Effector memory CD8-positive, alpha-beta T cell (primary cell): ENCODE results near the gene NKTR.
A peak's percentile ranks its signal among the peaks of the same experiment; 100 is the strongest.

Experiments
- ATAC-seq: fragments of 150-1000 bp; cut with Tn5 transposase; replicated peaks from 2 replicates; pipeline ENCODE4 v1.10.0; 2021; ENCODE audit warnings: mild to moderate bottlenecking, moderate library complexity
- DNase-seq, 3 experiments: peaks; one replicate each; pipeline ENCODE4 v3.0.0; 2021
- H3K27ac Mint-ChIP-seq, 2 donors: one replicate each; pipeline ENCODE4 v1.8.0; 2022; ENCODE audit warnings: mild to moderate bottlenecking in 2 of 2, mixed read lengths in 2 of 2, moderate library complexity in 2 of 2
- H3K27me3 Mint-ChIP-seq, 2 donors: one replicate each; pipeline ENCODE4 v1.8.0; 2022; ENCODE audit warnings: mixed read lengths in 2 of 2
- H3K36me3 Mint-ChIP-seq: one replicate; pipeline ENCODE4 v1.8.0; 2022; ENCODE audit warnings: mild to moderate bottlenecking, moderate library complexity, mixed read lengths; ENCODE audit not compliant: insufficient read depth
- H3K4me1 Mint-ChIP-seq, 2 donors: one replicate each; pipeline ENCODE4 v1.8.0; 2022; ENCODE audit warnings: low read depth in 2 of 2, mixed read lengths in 2 of 2
- H3K4me3 Mint-ChIP-seq, 2 donors: one replicate each; pipeline ENCODE4 v1.8.0; 2022; ENCODE audit warnings: mild to moderate bottlenecking in 2 of 2, mixed read lengths in 2 of 2, moderate library complexity in 2 of 2
- H3K9me3 Mint-ChIP-seq, 2 donors: one replicate each; pipeline ENCODE4 v1.8.0; 2022; ENCODE audit warnings: mixed read lengths in 2 of 2

NKTR gene

DNA sequence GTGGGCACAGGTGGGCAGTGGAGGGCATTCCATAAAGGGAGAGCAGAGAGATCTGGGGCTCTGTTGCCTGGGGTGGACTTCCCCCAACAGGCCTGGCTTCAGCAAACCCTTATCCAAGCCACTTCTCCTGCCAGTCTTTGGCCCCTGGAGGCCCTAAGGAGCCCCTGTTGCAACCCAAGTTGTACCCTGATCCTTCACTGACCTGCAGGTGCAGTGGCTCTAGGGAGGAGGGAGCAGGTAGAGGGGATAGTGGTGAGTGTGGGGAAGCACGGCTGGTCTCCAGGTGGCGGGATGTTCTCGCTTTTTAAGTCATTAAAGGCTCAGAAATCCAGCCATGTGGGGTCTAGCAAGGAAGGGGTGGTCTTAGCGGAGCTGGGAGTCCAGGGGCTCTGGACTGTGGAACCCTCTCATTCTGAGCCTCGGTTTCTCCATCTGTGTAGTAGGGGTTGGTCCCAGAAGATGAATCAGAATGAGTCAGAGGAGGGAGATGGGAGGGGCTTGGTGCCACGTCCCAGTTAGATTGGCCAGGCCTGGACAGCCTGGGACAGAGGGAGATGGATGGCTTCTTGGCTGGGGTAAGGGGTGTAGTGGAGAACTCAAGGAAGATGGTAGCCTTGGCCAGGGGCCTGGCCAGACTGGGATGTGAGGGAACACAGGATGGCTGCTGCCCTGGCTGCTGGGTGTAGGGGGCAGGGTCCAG lies 55.6 kb downstream of the NKTR start:
- H3K27ac Mint-ChIP-seq = peak overlapping the region; percentile 74 to 89
- ATAC-seq (no peak), DNase-seq (no peak)
- no peak overlapping the region for H3K4me3 Mint-ChIP-seq
- peaks cover 20 to 25% of the 10 kb centered on the region in 2 donors for H3K4me1 Mint-ChIP-seq
- H3K27me3 Mint-ChIP-seq = no peaks in the 10 kb centered on the region
- H3K9me3 Mint-ChIP-seq = no peaks in the 10 kb centered on the region
- peaks cover 8% of the 10 kb centered on the region for H3K36me3 Mint-ChIP-seq

DNA sequence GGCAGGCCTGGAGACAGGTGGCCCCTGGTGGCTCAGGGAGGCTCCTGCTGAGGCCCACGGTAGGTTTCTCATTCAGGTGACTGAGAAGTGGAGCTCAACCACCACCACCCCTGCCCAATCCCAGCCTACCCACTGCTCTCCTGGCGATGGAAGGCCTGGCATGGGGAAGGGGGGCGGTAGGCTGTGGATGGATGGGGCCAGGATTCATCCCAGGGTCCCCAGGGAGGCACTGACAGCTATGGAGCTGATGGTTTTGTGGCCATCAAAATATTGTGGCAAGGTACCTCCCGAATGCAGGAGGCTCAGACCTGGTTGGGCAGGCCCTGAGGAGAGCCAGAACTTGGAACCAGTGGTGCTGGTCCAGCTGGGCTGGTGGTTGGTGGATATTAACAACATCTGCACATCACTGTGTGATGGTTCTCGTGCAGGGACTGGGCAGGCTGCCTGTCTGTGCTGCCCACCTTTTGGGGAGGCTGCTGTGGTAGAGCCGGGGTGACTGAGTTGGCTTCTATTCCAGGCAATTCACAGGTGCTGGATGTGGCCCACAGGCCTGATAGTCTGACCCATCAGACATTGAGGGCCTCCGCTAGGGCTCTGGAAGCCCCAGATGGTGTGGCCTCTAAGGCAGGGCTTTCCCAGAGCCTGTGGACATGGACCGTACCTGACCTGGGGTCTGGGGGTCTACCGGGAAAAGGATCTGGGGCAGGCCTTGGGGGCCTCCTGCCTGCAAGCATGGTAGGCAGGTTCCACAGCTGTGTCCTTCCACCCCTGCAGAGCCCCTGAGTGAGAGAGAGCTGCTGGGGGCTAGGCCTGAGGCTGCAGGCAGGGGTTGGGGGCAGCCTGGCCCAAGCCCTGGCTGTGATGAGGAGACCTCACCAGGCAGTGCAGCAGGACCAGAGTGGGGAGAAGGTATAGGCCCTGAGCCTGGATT lies 56.5 kb downstream of the NKTR start:
- Mint-ChIP-seq H3K27me3 (no peaks in the 10 kb centered on the region), H3K27ac (peak overlapping the region; percentile 74 to 89), H3K4me1 (peaks cover 20 to 25% of the 10 kb centered on the region in 2 donors), H3K36me3 (peaks cover 8% of the 10 kb centered on the region), H3K4me3 (no peak overlapping the region), H3K9me3 (no peaks in the 10 kb centered on the region)
- no peak for ATAC-seq
- DNase-seq = no peak

DNA sequence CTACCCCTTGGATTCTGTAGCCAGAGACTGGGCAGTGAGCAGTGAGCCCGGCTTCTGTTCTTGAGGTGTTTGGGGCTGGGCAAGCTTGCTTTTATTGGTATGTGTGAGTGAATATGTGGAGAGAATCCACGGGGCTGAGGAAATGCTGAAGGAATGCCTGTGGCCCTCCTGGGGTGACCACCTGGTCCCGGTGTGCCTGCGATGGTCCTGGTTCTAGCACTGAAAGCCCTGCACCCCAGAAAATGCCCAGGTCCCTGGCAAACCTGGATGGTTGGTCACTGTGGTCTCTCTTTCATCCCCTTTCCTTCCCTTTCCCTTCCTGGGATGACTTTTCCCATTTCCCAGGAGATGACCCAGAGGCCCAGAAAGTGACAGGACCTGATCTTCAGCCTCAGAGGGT lies 57.2 kb downstream of the NKTR start:
- no peak overlapping the region for H3K4me3 Mint-ChIP-seq
- H3K4me1 Mint-ChIP-seq = peaks cover 18 to 20% of the 10 kb centered on the region in 2 donors
- H3K27me3 Mint-ChIP-seq = no peaks in the 10 kb centered on the region
- peak overlapping the region; percentile 25 to 89 for H3K27ac Mint-ChIP-seq
- no peak for ATAC-seq
- H3K9me3 Mint-ChIP-seq = no peaks in the 10 kb centered on the region
- no peak for DNase-seq
- H3K36me3 Mint-ChIP-seq = peaks cover 2% of the 10 kb centered on the region

DNA sequence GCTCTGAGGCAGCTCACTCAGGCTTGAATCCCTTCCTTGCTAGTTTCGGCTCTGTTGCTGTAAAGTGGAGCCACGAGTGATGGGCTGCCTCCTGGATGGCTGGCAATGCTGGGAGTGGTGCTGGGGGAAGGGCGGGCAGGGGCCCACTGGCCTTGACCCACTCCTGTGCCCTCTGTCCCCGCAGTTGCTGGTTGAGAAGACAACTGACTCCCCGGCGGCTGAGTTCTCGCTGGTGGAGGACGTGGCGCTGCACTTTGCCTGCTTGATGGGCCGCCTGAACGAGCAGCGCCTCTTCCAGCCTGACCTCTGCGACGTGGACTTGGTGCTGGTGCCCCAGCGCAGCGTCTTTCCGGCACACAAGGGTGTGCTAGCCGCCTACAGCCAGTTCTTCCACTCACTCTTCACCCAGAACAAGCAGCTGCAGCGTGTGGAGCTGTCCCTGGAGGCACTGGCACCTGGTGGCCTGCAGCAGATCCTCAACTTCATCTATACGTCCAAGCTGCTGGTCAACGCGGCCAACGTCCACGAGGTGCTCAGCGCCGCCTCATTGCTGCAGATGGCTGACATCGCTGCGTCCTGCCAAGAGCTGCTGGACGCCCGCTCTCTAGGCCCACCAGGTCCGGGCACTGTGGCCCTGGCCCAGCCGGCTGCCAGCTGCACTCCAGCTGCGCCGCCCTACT lies 57.7 kb downstream of the NKTR start:
- Mint-ChIP-seq H3K4me3 (no peak overlapping the region), H3K9me3 (no peaks in the 10 kb centered on the region), H3K27ac (peak overlapping the region in 1 of 2 donors; percentile 53), H3K4me1 (peaks cover 13 to 20% of the 10 kb centered on the region in 2 donors), H3K27me3 (no peaks in the 10 kb centered on the region), H3K36me3 (no peaks in the 10 kb centered on the region)
- no peak for ATAC-seq
- no peak for DNase-seq

DNA sequence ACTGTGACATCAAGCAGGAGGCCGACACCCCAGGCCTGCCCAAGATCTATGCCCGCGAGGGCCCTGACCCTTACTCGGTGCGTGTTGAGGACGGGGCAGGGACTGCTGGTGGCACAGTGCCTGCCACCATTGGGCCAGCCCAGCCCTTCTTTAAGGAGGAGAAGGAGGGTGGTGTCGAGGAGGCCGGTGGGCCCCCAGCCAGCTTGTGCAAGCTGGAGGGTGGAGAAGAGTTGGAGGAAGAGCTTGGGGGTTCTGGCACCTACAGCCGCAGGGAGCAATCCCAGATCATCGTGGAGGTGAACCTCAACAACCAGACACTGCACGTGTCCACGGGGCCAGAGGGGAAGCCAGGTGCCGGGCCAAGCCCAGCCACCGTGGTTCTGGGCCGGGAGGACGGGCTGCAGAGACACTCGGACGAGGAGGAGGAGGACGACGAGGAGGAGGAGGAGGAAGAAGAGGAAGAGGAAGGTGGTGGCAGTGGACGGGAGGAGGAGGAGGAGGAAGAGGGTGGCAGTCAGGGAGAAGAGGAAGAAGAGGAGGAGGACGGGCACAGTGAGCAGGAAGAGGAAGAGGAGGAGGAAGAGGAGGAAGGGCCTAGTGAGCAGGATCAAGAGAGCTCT lies 58.4 kb downstream of the NKTR start:
- H3K27ac Mint-ChIP-seq = peak overlapping the region in 1 of 2 donors; percentile 53
- no peaks in the 10 kb centered on the region for H3K27me3 Mint-ChIP-seq
- peaks cover 10 to 17% of the 10 kb centered on the region in 2 donors for H3K4me1 Mint-ChIP-seq
- H3K36me3 Mint-ChIP-seq = no peaks in the 10 kb centered on the region
- ATAC-seq (no peak), DNase-seq (no peak)
- no peaks in the 10 kb centered on the region for H3K9me3 Mint-ChIP-seq
- no peak overlapping the region for H3K4me3 Mint-ChIP-seq

DNA sequence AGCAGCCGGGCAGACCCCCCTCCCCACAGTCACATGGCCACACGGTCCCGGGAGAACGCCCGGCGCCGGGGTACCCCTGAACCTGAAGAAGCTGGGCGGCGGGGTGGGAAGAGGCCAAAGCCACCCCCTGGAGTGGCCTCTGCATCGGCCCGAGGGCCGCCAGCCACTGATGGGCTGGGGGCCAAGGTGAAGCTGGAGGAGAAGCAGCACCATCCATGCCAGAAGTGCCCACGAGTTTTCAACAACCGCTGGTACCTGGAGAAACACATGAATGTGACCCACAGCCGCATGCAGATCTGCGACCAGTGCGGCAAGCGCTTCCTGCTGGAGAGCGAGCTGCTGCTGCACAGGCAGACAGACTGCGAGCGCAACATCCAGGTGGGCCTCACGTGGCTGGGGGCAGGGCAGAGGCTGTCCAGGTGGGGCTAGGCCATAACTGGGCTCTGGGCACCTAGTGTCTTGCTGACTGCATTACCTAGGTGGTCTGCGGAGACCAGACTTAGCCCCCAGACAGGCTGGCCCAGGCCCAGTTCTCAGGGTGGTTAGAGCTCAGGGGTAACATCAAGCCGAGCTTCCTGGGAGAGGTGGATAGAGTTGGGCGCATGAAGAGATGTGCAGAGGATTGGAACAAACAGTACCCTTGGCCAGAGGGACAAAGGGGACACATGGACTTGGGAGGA lies 59.1 kb downstream of the NKTR start:
- no peaks in the 10 kb centered on the region for H3K9me3 Mint-ChIP-seq
- DNase-seq (no peak), ATAC-seq (no peak)
- H3K27me3 Mint-ChIP-seq = no peaks in the 10 kb centered on the region
- no peaks in the 10 kb centered on the region for H3K36me3 Mint-ChIP-seq
- peaks cover 10 to 16% of the 10 kb centered on the region in 2 donors for H3K4me1 Mint-ChIP-seq
- H3K27ac Mint-ChIP-seq = peak overlapping the region in 1 of 2 donors; percentile 80
- H3K4me3 Mint-ChIP-seq = no peak overlapping the region

DNA sequence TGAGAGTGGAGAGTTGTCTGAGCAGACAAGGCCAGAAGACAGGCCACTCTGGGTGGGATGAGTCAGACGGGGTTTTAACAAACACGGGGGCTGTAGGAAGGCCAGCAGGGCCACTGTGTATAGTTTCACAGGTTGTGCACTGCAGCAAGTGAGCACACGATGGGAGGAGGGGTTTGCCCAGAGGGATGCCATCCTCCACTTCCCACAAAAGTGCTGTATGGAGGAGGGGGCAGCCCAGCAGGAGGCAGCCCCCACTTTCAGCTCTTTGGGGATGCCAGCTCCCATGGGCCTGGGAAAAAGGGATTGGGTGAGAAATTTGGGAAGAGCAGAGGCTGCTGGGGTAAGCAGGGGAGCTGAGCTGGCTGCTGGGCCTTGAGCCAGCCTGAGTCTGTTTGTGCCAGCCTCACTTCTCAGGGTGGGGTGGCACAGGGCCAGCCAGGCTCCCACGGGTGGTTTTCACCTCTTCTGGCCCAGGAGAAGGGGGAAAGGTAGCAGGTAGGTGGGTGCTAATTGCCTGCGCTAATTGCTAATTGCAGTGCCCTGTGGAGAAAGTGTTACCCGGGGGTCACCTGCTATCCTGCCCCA lies 59.7 kb downstream of the NKTR start:
- no peaks in the 10 kb centered on the region for H3K36me3 Mint-ChIP-seq
- ATAC-seq = no peak
- peaks cover 10 to 16% of the 10 kb centered on the region in 2 donors for H3K4me1 Mint-ChIP-seq
- H3K27ac Mint-ChIP-seq = peak overlapping the region in 1 of 2 donors; percentile 80
- H3K9me3 Mint-ChIP-seq = no peaks in the 10 kb centered on the region
- no peaks in the 10 kb centered on the region for H3K27me3 Mint-ChIP-seq
- no peak for DNase-seq
- no peak overlapping the region for H3K4me3 Mint-ChIP-seq

DNA sequence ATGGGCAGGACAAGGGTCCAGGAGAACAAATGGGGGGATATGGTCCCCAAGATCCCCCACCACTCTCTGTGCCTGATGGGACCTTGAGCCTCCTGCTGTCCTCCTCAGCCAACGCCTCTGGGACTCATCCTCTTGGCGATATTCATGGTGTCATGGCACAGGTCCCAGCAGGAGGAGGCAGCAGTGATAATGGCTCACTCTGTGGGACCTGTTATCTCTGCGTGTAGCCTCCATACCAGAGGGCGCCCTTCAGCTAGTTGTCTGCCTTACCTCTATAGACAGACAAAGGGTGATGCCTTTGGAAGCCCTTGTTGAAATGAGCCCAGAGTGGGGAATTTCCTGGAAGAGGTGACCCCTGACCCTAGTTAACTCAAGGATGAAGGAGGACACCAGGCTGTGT lies 60.4 kb downstream of the NKTR start:
- no peaks in the 10 kb centered on the region for H3K27me3 Mint-ChIP-seq
- no peaks in the 10 kb centered on the region for H3K36me3 Mint-ChIP-seq
- H3K4me1 Mint-ChIP-seq = peaks cover 8 to 16% of the 10 kb centered on the region in 2 donors
- ATAC-seq (no peak), DNase-seq (no peak)
- H3K9me3 Mint-ChIP-seq = no peaks in the 10 kb centered on the region
- H3K27ac Mint-ChIP-seq = no peak overlapping the region
- no peak overlapping the region for H3K4me3 Mint-ChIP-seq

DNA sequence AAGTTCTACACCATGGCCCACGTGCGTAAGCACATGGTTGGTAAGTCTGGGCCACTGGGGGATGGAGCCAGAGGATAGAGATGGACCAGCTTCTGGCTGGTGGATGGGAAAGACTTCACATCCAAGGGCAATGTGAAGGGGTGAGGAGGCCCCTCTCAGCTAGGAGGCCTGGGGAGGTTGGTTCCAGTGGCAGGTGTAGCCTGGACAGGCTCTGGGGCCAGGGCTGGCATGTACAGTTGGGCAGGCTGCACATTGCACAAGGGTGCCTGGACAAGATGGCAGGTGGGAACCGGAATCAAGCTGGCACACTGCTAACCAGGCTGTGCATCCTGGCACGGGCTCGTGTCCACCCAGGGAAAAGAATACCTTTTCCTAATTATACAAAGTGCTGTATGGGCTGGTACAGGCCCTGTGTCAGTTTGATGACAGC lies 61.1 kb downstream of the NKTR start:
- Mint-ChIP-seq H3K9me3 (no peaks in the 10 kb centered on the region), H3K4me3 (no peak overlapping the region), H3K36me3 (peaks cover 5% of the 10 kb centered on the region), H3K27ac (peak overlapping the region in 1 of 2 donors; percentile 41), H3K27me3 (no peaks in the 10 kb centered on the region), H3K4me1 (peaks cover 2 to 9% of the 10 kb centered on the region in 2 donors)
- ATAC-seq = no peak
- DNase-seq = no peak

DNA sequence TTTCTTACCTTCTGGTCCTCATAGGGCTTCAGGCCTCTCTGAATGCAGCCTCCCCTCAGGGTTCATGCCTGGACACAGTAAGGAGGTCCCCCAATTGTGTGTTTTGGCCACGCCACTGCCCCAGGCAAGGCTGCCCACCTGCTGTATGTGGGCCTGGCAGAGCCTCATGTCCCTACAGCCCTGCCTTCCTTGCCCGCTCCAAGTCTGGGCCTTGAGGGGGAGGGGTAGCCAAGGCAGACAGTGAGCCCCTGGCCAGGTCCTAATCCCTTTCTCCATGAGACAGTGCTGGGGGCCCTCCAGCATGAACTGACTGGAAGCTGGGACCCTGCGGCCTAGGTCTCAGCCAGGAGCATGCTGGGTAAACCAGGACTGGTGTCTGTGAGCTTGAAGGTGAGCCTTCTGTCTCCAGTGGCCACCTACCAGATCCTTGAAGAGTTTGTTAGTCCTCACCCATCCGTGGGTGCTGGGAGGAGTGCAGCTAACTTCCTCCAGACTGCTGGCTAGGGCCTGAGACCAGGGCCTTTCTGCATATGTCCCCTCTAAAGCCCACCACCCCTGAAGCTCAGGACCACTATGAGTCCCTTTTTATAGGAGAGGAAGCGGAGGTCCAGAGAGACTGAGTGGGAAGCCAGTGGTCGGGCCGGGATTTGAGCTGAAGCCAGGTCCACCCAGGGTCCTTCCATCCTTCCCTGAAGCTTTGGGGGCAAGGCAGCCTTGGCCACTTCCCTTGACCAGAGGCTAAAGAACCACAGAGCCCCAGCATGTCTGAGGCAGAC lies 61.7 kb downstream of the NKTR start:
- DNase-seq (no peak), ATAC-seq (no peak)
- Mint-ChIP-seq H3K9me3 (no peaks in the 10 kb centered on the region), H3K27ac (peak overlapping the region in 1 of 2 donors; percentile 41), H3K4me1 (peaks cover 2 to 8% of the 10 kb centered on the region in 2 donors), H3K36me3 (peaks cover 6% of the 10 kb centered on the region), H3K4me3 (no peak overlapping the region), H3K27me3 (peaks cover 0 to 3% of the 10 kb centered on the region in 2 donors)

DNA sequence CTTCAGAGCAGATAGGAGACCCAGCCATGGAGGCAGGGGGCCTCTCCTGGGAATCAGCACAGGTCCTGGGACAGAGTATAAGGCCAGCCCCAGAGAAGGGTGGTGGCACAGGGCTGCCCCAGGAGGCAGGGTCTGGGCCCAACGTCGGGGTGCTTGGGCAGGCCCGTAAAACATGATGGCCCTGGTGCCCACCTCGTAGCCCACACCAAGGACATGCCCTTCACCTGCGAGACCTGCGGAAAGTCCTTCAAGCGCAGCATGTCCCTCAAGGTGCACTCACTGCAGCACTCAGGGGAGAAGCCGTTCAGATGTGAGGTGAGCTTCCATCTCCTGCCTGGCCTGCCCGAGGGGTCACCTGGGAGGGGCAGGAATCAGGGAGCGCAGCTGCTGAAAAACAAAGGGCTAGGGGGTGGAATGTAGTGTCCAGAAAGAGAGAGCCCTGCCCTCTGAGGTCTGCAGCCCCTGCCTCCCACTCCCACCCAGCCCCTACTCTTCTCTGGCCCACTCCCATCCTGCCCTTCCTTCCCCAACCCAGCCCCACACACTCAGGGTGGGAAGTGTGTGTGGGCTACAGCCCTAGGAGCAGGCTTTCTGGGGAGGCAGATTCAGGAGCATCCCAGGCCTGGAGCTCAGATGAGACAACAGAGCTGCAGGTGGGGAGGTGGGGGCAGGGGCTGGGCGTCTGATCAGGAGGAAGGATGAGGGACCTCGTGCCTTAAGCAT lies 62.5 kb downstream of the NKTR start:
- no peak overlapping the region for H3K4me3 Mint-ChIP-seq
- H3K36me3 Mint-ChIP-seq = peaks cover 6% of the 10 kb centered on the region
- H3K9me3 Mint-ChIP-seq = no peaks in the 10 kb centered on the region
- H3K27me3 Mint-ChIP-seq = peaks cover 0 to 10% of the 10 kb centered on the region in 2 donors
- ATAC-seq (no peak), DNase-seq (no peak)
- peaks cover 4 to 6% of the 10 kb centered on the region in 2 donors for H3K4me1 Mint-ChIP-seq
- H3K27ac Mint-ChIP-seq = peak overlapping the region in 1 of 2 donors; percentile 56
